ENCODE measurements around the gene CDK3. TPM values are rescaled to one million over a fixed set of nuclear protein-coding genes. Genes with fewer than 3 reads are reported as not detected.

CDK3 gene
- polyA plus RNA-seq, 2 of the 4 experiments (the other 2 are of a cell fraction): 5.1 to 5.5 TPM

GRCh38 chr17:76018801-76019200 lies 18.1 kb downstream of the CDK3 start:
- POLR2A ChIA-PET: no interaction called here
- 94% methylated on average over 12 of the region's 13 CpGs for WGBS (ENCODE audit: missing lambda C conversion rate)
- FAIRE-seq (no peak), DNase-seq (ENCODE audit: low read depth in 1 of 2, low spot score in 1 of 2) (no peak), ATAC-seq (no peak)
- H3K4me2 ChIP-seq: no peak overlapping the region
- CTCF ChIA-PET: interaction anchor here (1.3 to 18.5 kb wide), 8 partner anchors 18 to 284 kb away, joined by 3 to 408 read pairs (median 8); partner anchors contain the start of genes CDK3 and EVPL
- H3K4me3 ChIP-seq: no peak overlapping the region
- H3K27ac ChIP-seq: no peak overlapping the region
- H3K4me1 ChIP-seq: no peaks in the 10 kb centered on the region
- TF ChIP-seq, protein P1, sequence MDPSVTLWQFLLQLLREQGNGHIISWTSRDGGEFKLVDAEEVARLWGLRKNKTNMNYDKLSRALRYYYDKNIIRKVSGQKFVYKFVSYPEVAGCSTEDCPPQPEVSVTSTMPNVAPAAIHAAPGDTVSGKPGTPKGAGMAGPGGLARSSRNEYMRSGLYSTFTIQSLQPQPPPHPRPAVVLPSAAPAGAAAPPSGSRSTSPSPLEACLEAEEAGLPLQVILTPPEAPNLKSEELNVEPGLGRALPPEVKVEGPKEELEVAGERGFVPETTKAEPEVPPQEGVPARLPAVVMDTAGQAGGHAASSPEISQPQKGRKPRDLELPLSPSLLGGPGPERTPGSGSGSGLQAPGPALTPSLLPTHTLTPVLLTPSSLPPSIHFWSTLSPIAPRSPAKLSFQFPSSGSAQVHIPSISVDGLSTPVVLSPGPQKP (IDR thresholded peaks at IDR 0.05; ENCODE audit: low read depth, low read length): no peak
- TF ChIP-seq HEYL (CRISPR knock-in tag; IDR thresholded peaks at IDR 0.05): no peak
- H3K9me3 ChIP-seq: no peaks in the 10 kb centered on the region

DNA sequence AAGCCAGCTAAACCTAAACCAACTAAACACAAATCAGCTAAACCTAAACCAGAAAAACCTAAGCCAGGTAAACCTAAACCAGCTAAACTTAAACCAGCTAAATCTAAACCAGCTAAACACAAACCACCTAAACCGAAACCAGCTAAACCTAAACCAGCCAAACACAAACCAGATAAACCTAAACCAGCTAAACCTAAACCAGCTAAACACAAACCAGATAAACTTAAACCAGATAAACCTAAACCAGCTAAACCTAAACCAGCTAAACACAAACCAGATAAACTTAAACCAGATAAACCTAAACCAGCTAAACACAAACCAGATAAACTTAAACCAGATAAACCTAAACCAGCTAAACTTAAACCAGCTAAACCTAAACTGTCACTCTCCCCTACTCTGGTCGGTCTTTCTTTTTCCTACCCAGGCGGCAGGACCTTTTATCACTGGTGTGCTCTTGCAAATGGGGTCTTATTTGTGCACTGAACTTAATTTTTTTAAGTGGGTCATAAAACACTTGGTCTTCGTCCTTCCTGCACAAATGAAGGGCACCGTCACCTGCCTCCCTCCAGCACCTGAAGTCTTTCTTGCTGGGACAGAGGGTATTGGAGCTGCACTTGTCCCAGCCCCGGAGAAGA lies 19.3 kb downstream of the CDK3 start:
- Histone ChIP-seq H3K9me3 (no peaks in the 10 kb centered on the region), H3K4me2 (no peak overlapping the region), H3K4me3 (no peak overlapping the region), H3K4me1 (no peaks in the 10 kb centered on the region), H3K27ac (no peak overlapping the region)
- ChIA-PET CTCF (interaction anchor here (0.7 to 18.5 kb wide), 9 partner anchors 17 to 283 kb away, joined by 3 to 408 read pairs (median 4); partner anchors contain the start of genes CDK3 and EVPL), POLR2A (interaction anchor here (1.3 kb wide), 1 partner anchor 52 kb away, joined by 4 read pairs; the partner anchor contains the start of gene SRP68)
- TF ChIP-seq RFX5 (IDR thresholded peaks at IDR 0.05): no peak
- TF ChIP-seq ZC3H11A (IDR thresholded peaks at IDR 0.05): no peak
- no peak for TF ChIP-seq RNF2 (IDR thresholded peaks at IDR 0.05; ENCODE audit: borderline replicate concordance, low read depth)
- no peak for TF ChIP-seq FOSL2 (IDR thresholded peaks at IDR 0.05)
- TF ChIP-seq FOSL2 (CRISPR knock-in tag; IDR thresholded peaks at IDR 0.05): no peak
- TF ChIP-seq CBX8 (IDR thresholded peaks at IDR 0.05): no peak
- TF ChIP-seq EHF (CRISPR knock-in tag; IDR thresholded peaks at IDR 0.05): no peak
- TF ChIP-seq, protein P2, sequence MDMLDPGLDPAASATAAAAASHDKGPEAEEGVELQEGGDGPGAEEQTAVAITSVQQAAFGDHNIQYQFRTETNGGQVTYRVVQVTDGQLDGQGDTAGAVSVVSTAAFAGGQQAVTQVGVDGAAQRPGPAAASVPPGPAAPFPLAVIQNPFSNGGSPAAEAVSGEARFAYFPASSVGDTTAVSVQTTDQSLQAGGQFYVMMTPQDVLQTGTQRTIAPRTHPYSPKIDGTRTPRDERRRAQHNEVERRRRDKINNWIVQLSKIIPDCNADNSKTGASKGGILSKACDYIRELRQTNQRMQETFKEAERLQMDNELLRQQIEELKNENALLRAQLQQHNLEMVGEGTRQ (IDR thresholded peaks at IDR 0.05): no peak
- no peak for TF ChIP-seq RAD21 (conservative IDR thresholded peaks at IDR 0.05 in 1 of 2, IDR thresholded peaks at IDR 0.05 in 1 of 2)
- no peak for TF ChIP-seq ZFP36 (IDR thresholded peaks at IDR 0.05; ENCODE audit: borderline replicate concordance, partially characterized antibody)
- TF ChIP-seq HOXA7 (CRISPR knock-in tag; IDR thresholded peaks at IDR 0.05): no peak
- TF ChIP-seq CEBPB (IDR thresholded peaks at IDR 0.05): no peak
- no peak for TF ChIP-seq KDM1A (IDR thresholded peaks at IDR 0.05; ENCODE audit: low read depth)
- TF ChIP-seq HDAC2 (IDR thresholded peaks at IDR 0.05): no peak
- no peak for TF ChIP-seq NPAS2 (CRISPR knock-in tag; IDR thresholded peaks at IDR 0.05; ENCODE audit: borderline replicate concordance)
- TF ChIP-seq REST (IDR thresholded peaks at IDR 0.05): no peak
- TF ChIP-seq HOXB13 (CRISPR knock-in tag; IDR thresholded peaks at IDR 0.05; ENCODE audit: low read depth): no peak
- no peak for TF ChIP-seq MYC (IDR thresholded peaks at IDR 0.05; ENCODE audit: borderline replicate concordance, low read length)
- no peak for TF ChIP-seq KDM5A (IDR thresholded peaks at IDR 0.05)
- TF ChIP-seq BHLHE40 (IDR thresholded peaks at IDR 0.05; ENCODE audit: low read depth, low read length): no peak
- ATAC-seq (no peak), FAIRE-seq (peak; percentile 54), DNase-seq (ENCODE audit: low read depth in 1 of 2, low spot score in 1 of 2) (no peak)
- 91% methylated on average over 6 of the region's 6 CpGs for WGBS (ENCODE audit: missing lambda C conversion rate)

Data from A549 (cell line).